Esophagus squamous epithelium (tissue), 4 donors: ENCODE measurements around the gene NUP98.

ENCODE experiments used
- CTCF ChIP-seq, 6 experiments: fragments of 450-650 bp in 4 of 6; fragments of 200-600 bp in 2 of 6; sonication (generic) in 2 of 6; IDR thresholded peaks; one replicate each; pipeline ENCODE4 v1.5.1; 2016 to 2019; ENCODE audit warnings: antibody characterized with exemption in 6 of 6, mild to moderate bottlenecking in 4 of 6, moderate library complexity in 4 of 6
- POLR2A ChIP-seq, 4 donors: fragments of 450-650 bp; IDR thresholded peaks; one replicate each; pipeline ENCODE4 v1.6.1; 2017; ENCODE audit warnings: antibody characterized with exemption in 4 of 4, mild to moderate bottlenecking in 4 of 4, moderate library complexity in 3 of 4

GRCh38 chr11:3637201-3637600 is 160.2 kb downstream of the NUP98 start:
- TF ChIP-seq CTCF (IDR thresholded peaks at IDR 0.05) (no peak), POLR2A (IDR thresholded peaks at IDR 0.05) (no peak)
